Measurements from ENCODE around the gene IGSF21. TPM values are rescaled to one million over a fixed set of nuclear protein-coding genes. Genes with fewer than 3 reads are reported as not detected.

Gene IGSF21
- total RNA-seq, 4 donors from 2014 or later, result 0.11 to 2.6 (median 0.69) TPM

DNA sequence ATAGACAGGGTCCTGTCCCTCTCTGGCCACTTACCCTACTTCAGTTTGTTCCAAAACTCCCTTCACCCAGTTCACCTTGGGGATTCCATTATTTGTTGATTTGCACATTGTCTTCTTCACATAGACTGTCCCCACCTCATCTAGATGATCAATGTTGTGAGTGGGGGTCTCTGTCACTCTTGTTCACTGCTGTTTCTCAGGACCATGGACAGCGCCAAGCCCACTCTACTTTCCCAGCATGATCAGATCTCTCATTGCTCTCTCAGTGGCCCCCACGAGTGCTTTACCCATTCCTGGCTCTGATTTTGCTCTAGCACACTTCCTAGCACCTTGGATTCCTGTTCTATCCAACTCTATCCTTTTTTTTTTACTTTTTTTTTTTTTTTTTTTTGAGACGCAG lies 45.4 kb upstream of the IGSF21 start:
- intact Hi-C loops (cut with DNase I), result no loop called here
- Histone ChIP-seq H3K4me3 (replicated peaks in 1 of 3) (no peak overlapping the region), H3K36me3 (no peaks in the 10 kb centered on the region), H3K27ac (no peak overlapping the region), H3K27me3 (no peaks in the 10 kb centered on the region), H3K9me3 (no peaks in the 10 kb centered on the region), H3K4me1 (no peaks in the 10 kb centered on the region)
- no peak for DNase-seq
- WGBS, 2 donors, result 56 to 69% methylated on average over 3 of the region's 3 CpGs
- no peak for TF ChIP-seq POLR2A (IDR thresholded peaks at IDR 0.05)
- TF ChIP-seq, protein P1, sequence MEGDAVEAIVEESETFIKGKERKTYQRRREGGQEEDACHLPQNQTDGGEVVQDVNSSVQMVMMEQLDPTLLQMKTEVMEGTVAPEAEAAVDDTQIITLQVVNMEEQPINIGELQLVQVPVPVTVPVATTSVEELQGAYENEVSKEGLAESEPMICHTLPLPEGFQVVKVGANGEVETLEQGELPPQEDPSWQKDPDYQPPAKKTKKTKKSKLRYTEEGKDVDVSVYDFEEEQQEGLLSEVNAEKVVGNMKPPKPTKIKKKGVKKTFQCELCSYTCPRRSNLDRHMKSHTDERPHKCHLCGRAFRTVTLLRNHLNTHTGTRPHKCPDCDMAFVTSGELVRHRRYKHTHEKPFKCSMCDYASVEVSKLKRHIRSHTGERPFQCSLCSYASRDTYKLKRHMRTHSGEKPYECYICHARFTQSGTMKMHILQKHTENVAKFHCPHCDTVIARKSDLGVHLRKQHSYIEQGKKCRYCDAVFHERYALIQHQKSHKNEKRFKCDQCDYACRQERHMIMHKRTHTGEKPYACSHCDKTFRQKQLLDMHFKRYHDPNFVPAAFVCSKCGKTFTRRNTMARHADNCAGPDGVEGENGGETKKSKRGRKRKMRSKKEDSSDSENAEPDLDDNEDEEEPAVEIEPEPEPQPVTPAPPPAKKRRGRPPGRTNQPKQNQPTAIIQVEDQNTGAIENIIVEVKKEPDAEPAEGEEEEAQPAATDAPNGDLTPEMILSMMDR (IDR thresholded peaks at IDR 0.05), result no peak

GRCh38 chr1:18064534-18064933 lies 43.1 kb upstream of the IGSF21 start:
- TF ChIP-seq, protein P1 (IDR thresholded peaks at IDR 0.05), result no peak
- no peak for TF ChIP-seq POLR2A (IDR thresholded peaks at IDR 0.05)
- Histone ChIP-seq H3K4me1 (no peaks in the 10 kb centered on the region), H3K27ac (no peak overlapping the region), H3K27me3 (no peaks in the 10 kb centered on the region), H3K4me3 (replicated peaks in 1 of 3) (no peak overlapping the region), H3K9me3 (no peaks in the 10 kb centered on the region), H3K36me3 (no peaks in the 10 kb centered on the region)
- no peak for DNase-seq
- 56 to 62% methylated on average over 7 of the region's 7 CpGs for WGBS, 2 donors
- intact Hi-C loops (cut with DNase I), result no loop called here

DNA sequence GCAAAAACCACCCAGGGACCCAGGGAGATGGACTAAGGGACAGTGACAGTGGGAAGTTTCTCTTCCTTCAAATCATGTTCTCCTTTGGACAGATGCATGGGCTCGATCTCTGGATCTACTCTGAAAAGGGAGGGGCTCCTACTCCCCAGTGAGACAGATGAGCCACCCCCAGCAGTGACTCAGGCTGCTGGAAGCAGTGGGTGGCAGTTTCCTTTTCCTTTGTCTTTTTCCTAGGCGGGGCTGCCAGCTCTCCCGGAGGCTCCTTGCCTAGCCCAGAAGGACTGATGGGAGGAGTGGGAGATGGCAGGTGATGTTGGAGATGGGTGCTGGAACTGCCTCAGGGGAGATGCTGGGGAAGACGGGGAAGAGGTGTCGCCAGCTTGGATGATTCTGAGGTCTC lies 41.0 kb upstream of the IGSF21 start:
- TF ChIP-seq, protein P1 (IDR thresholded peaks at IDR 0.05), result no peak
- no peak for TF ChIP-seq POLR2A (IDR thresholded peaks at IDR 0.05)
- DNase-seq, result no peak
- no peaks in the 10 kb centered on the region for H3K9me3 ChIP-seq
- intact Hi-C loops (cut with DNase I), result no loop called here
- no peaks in the 10 kb centered on the region for H3K36me3 ChIP-seq
- H3K27me3 ChIP-seq, result no peaks in the 10 kb centered on the region
- no peak overlapping the region for H3K4me3 ChIP-seq (replicated peaks in 1 of 3)
- WGBS, 2 donors, result 82 to 83% methylated on average over 5 of the region's 5 CpGs
- no peak overlapping the region for H3K27ac ChIP-seq
- H3K4me1 ChIP-seq, result no peaks in the 10 kb centered on the region

GRCh38 chr1:18069903-18070302 lies 37.7 kb upstream of the IGSF21 start:
- intact Hi-C loops (cut with DNase I), result no loop called here
- Histone ChIP-seq H3K4me3 (replicated peaks in 1 of 3) (no peak overlapping the region), H3K4me1 (no peaks in the 10 kb centered on the region), H3K27me3 (no peaks in the 10 kb centered on the region), H3K36me3 (no peaks in the 10 kb centered on the region), H3K27ac (no peak overlapping the region), H3K9me3 (no peaks in the 10 kb centered on the region)
- no peak for DNase-seq
- TF ChIP-seq, protein P1 (IDR thresholded peaks at IDR 0.05), result no peak
- TF ChIP-seq POLR2A (IDR thresholded peaks at IDR 0.05), result no peak
- WGBS, 2 donors, result 56% methylated on average over 4 of the region's 4 CpGs

DNA sequence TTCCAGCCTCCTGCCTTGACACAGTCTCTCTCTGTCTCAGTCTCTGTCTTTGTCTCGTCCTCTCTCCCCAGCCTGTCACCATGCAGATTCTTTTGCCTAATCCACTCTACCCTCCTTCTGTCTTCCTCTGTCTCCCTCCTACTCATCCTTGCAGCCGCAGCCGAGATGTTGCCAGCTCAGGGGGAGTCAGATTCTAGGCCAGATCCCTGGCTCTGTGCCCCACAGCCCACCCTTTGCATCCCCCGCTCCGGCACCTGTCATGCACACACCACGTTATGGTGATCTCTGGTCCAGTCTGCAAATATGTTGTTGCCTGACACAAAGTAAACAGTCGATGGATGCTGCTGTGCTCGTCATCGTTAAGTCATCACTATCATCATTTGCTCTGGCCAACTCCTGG lies 35.5 kb upstream of the IGSF21 start:
- no peak overlapping the region for H3K27ac ChIP-seq
- no peaks in the 10 kb centered on the region for H3K9me3 ChIP-seq
- no peaks in the 10 kb centered on the region for H3K4me1 ChIP-seq
- no peaks in the 10 kb centered on the region for H3K27me3 ChIP-seq
- DNase-seq, result no peak
- WGBS, 2 donors, result 77 to 79% methylated on average over 9 of the region's 9 CpGs
- intact Hi-C loops (cut with DNase I), result no loop called here
- TF ChIP-seq, protein P1 (IDR thresholded peaks at IDR 0.05), result no peak
- no peak for TF ChIP-seq POLR2A (IDR thresholded peaks at IDR 0.05)
- H3K36me3 ChIP-seq, result no peaks in the 10 kb centered on the region
- H3K4me3 ChIP-seq (replicated peaks in 1 of 3), result no peak overlapping the region

All from thyroid gland (tissue), 4 donors.